Activated naive CD8-positive, alpha-beta T cell treated with anti-CD3 and anti-CD28 coated beads, Interleukin-2, amount 50 U/mL, for 24 hours (primary cell): ENCODE data around the gene EIF2AK3.

Source experiments
- ATAC-seq: fragments of 150-1000 bp; cut with Tn5 transposase; one replicate; pipeline ENCODE4 v1.10.0; 2021
- DNase-seq: peaks from one replicate; pipeline ENCODE4 v3.0.0; 2021
- H3K27ac Mint-ChIP-seq: one replicate; pipeline ENCODE4 v1.8.0; 2021; ENCODE audit warnings: mild to moderate bottlenecking, mixed read lengths
- H3K27me3 Mint-ChIP-seq: one replicate; pipeline ENCODE4 v1.8.0; 2021; ENCODE audit warnings: mixed read lengths
- H3K36me3 Mint-ChIP-seq: one replicate; pipeline ENCODE4 v1.8.0; 2021; ENCODE audit warnings: low read depth, mixed read lengths
- H3K4me1 Mint-ChIP-seq: one replicate; pipeline ENCODE4 v1.8.0; 2021; ENCODE audit warnings: mixed read lengths
- H3K4me3 Mint-ChIP-seq: one replicate; pipeline ENCODE4 v1.8.0; 2021; ENCODE audit warnings: mild to moderate bottlenecking, moderate library complexity, mixed read lengths
- H3K9me3 Mint-ChIP-seq: one replicate; pipeline ENCODE4 v1.8.0; 2021; ENCODE audit warnings: mixed read lengths

EIF2AK3 gene

DNA sequence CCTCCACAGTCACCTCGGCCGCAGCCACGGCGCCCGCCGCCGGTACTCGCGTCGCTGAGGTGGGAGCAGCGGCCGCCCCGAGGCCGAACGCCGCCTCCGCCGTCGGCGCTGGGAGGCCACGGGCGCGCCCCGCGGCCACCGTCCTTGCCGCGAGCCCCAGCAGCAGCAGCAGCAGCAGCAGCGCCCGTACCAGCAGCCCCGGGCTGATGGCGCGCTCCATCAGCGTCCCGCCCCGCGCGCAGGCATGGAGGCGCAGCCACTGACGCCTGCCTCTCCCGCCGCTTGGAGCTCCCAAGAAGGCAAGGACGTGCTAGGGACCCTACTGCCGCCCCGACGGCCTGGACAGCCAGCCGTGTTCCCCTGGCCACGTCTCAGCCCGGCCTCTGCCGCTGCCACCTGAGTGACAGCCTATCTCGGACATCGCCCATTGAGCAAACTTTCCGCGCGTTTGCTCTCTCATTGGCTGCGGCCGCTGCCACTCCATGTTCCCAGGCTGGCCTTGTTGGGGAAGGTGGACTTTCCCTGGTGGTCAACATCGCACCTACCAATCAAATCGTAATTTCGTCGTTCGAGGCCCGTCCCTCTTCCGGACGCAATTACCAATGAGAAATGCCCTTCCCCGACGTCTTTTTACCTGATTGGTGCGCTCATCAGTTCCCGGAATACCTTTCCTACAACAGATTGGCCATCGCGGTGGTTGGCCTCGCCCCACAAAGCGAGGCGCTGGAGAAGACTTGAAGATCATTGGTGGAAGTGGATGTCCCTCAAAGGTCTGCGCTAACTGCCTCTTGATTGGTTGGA lies at the start of gene EIF2AK3:
EIF2AK3 (minus strand) TSS at position 410 of the 801 bp plus-strand sequence; CDS start at position 220, 190 bp downstream.
- H3K27me3 Mint-ChIP-seq: no peaks in the 10 kb centered on the region
- ATAC-seq: peak; percentile 92
- peaks cover 27% of the 10 kb centered on the region for H3K4me1 Mint-ChIP-seq
- H3K36me3 Mint-ChIP-seq: peaks cover 2% of the 10 kb centered on the region
- no peaks in the 10 kb centered on the region for H3K9me3 Mint-ChIP-seq
- H3K27ac Mint-ChIP-seq: peak within 1 kb of the TSS; percentile 89
- peak; percentile 93 for DNase-seq
- peak within 1 kb of the TSS; percentile 93 for H3K4me3 Mint-ChIP-seq

- ATAC-seq (no peak), DNase-seq (no peak)
- Mint-ChIP-seq H3K4me3 (no peak overlapping the region), H3K27me3 (no peaks in the 10 kb centered on the region), H3K4me1 (no peaks in the 10 kb centered on the region), H3K27ac (no peak overlapping the region), H3K36me3 (no peaks in the 10 kb centered on the region), H3K9me3 (no peaks in the 10 kb centered on the region)
Observed at GRCh38 chr2:88673363-88673762, 46.1 kb upstream of the EIF2AK3 start.

DNA sequence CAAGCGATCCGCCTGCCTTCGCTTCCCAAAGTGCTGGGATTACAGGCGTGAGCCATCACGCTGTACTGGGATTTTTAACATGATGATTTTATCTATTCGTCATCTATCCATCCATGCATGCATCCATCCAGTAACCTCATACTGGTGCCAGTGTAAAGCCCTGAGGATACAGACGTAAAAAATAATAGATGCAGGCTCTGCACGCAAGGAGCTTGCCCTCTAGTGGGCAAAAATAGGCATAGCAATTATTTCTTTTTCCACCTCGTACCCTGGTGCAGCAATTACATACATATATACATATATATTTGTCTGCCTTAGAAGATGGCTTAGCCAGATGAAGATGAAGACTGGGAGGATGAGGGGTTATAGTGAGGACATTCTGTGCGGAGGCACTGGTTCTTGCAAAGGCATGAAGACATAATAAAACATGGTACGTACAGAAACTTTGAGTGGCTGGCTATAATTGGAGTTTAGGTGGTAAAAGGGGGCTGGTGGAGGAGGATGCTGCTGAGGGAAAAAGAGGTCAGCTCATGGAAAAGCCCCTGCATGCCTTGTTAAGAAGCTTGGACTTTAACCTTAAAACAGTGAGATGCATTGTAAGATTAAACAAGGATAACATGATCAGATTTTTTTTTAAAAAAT lies 44.6 kb upstream of the EIF2AK3 start:
- H3K27ac Mint-ChIP-seq: no peak overlapping the region
- no peak for DNase-seq
- peak; percentile 49 for ATAC-seq

GRCh38 chr2:88669482-88670214 lies 42.4 kb upstream of the EIF2AK3 start:
- DNase-seq: peak; percentile 20
- Mint-ChIP-seq H3K4me3 (no peak overlapping the region), H3K9me3 (no peaks in the 10 kb centered on the region), H3K27me3 (no peaks in the 10 kb centered on the region), H3K27ac (no peak overlapping the region), H3K36me3 (no peaks in the 10 kb centered on the region), H3K4me1 (no peaks in the 10 kb centered on the region)
- ATAC-seq: peak; percentile 63

More for the DNA sequence above, 44.6 kb upstream of the EIF2AK3 start:
- Mint-ChIP-seq H3K36me3 (no peaks in the 10 kb centered on the region), H3K27me3 (no peaks in the 10 kb centered on the region), H3K9me3 (no peaks in the 10 kb centered on the region), H3K4me3 (no peak overlapping the region), H3K4me1 (no peaks in the 10 kb centered on the region)

DNA sequence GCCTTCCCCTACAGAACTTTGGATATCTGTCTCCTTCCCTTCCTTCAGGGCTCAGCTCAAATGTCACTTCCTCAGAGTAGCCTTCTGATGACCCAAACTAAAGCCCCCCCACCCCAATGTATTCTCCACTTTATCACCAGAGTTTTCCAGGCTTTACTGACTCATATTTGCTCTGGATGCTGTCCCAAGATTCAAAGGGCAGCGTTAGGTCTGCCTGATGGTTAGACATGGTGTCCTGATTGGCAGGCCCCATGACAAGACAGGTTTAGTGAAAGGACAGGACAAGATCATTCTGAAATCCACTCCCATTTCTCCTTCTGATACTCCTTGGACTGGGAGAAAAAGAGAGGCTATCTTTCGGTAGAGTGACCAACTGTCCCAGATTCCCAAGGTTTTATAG lies 41.6 kb upstream of the EIF2AK3 start:
- Mint-ChIP-seq H3K27me3 (no peaks in the 10 kb centered on the region), H3K9me3 (no peaks in the 10 kb centered on the region), H3K4me3 (no peak overlapping the region), H3K4me1 (no peaks in the 10 kb centered on the region), H3K36me3 (no peaks in the 10 kb centered on the region), H3K27ac (no peak overlapping the region)
- no peak for ATAC-seq
- DNase-seq: no peak

DNA sequence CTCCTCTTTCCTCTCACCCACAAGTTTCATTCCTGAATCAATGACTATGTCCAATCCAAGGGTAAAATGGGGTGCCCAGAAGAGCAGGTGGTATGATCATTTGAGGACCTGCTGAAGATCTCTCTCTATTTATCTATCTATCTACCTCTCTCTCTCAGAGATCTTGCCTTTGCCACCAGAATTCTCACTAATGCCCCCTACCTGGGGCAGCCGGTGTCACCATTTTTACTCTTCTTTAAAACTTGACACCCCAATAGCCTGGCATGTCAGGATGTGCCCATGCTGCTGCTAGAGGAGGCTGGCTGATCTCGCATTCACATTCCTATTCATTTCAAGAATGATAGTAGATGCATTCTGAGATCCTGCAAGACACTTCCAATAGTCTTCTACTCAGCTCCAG lies 40.0 kb upstream of the EIF2AK3 start:
- no peaks in the 10 kb centered on the region for H3K9me3 Mint-ChIP-seq
- DNase-seq (no peak), ATAC-seq (no peak)
- no peaks in the 10 kb centered on the region for H3K4me1 Mint-ChIP-seq
- no peak overlapping the region for H3K27ac Mint-ChIP-seq
- H3K36me3 Mint-ChIP-seq: no peaks in the 10 kb centered on the region
- H3K27me3 Mint-ChIP-seq: no peaks in the 10 kb centered on the region
- no peak overlapping the region for H3K4me3 Mint-ChIP-seq

GRCh38 chr2:88666576-88666975 lies 39.3 kb upstream of the EIF2AK3 start:
- DNase-seq (no peak), ATAC-seq (peak; percentile 40)
- Mint-ChIP-seq H3K36me3 (no peaks in the 10 kb centered on the region), H3K4me1 (no peaks in the 10 kb centered on the region), H3K27me3 (no peaks in the 10 kb centered on the region), H3K9me3 (no peaks in the 10 kb centered on the region), H3K27ac (no peak overlapping the region), H3K4me3 (no peak overlapping the region)

DNA sequence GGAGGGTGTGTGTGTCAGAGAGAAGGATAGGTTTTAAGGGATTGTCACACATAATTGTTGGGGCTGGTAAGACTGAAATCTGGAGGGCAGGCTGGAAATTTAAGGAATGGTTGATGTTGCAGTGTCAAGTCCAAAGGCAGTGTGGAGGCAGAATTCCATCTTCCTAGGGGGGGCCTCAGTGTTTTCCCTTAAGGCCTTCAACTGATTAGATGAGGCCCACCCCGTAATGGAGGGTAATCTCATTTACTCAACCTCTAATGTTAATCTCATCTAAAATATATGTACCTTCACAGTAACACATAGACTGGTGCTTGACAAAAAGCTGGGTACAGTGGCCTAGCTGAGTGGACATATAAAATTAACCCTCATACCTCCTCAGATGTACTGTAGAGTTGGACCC lies 33.4 kb upstream of the EIF2AK3 start:
- no peaks in the 10 kb centered on the region for H3K27me3 Mint-ChIP-seq
- no peaks in the 10 kb centered on the region for H3K9me3 Mint-ChIP-seq
- H3K4me3 Mint-ChIP-seq: no peak overlapping the region
- ATAC-seq (no peak), DNase-seq (no peak)
- H3K27ac Mint-ChIP-seq: no peak overlapping the region
- no peaks in the 10 kb centered on the region for H3K4me1 Mint-ChIP-seq
- no peaks in the 10 kb centered on the region for H3K36me3 Mint-ChIP-seq

- Mint-ChIP-seq H3K27me3 (no peaks in the 10 kb centered on the region), H3K9me3 (no peaks in the 10 kb centered on the region), H3K36me3 (no peaks in the 10 kb centered on the region), H3K4me1 (no peaks in the 10 kb centered on the region), H3K27ac (no peak overlapping the region), H3K4me3 (no peak overlapping the region)
- ATAC-seq (no peak), DNase-seq (no peak)
Observed at GRCh38 chr2:88659538-88659915, 32.3 kb upstream of the EIF2AK3 start.

GRCh38 chr2:88658881-88659537 lies 31.7 kb upstream of the EIF2AK3 start:
- no peak for ATAC-seq
- DNase-seq: no peak
- no peaks in the 10 kb centered on the region for H3K4me1 Mint-ChIP-seq
- no peak overlapping the region for H3K27ac Mint-ChIP-seq
- H3K9me3 Mint-ChIP-seq: no peaks in the 10 kb centered on the region
- no peaks in the 10 kb centered on the region for H3K27me3 Mint-ChIP-seq
- no peak overlapping the region for H3K4me3 Mint-ChIP-seq
- H3K36me3 Mint-ChIP-seq: no peaks in the 10 kb centered on the region

GRCh38 chr2:88658326-88658725 lies 31.1 kb upstream of the EIF2AK3 start:
- Mint-ChIP-seq H3K4me3 (no peak overlapping the region), H3K9me3 (no peaks in the 10 kb centered on the region), H3K4me1 (no peaks in the 10 kb centered on the region), H3K36me3 (no peaks in the 10 kb centered on the region), H3K27ac (no peak overlapping the region), H3K27me3 (no peaks in the 10 kb centered on the region)
- DNase-seq (no peak), ATAC-seq (no peak)

DNA sequence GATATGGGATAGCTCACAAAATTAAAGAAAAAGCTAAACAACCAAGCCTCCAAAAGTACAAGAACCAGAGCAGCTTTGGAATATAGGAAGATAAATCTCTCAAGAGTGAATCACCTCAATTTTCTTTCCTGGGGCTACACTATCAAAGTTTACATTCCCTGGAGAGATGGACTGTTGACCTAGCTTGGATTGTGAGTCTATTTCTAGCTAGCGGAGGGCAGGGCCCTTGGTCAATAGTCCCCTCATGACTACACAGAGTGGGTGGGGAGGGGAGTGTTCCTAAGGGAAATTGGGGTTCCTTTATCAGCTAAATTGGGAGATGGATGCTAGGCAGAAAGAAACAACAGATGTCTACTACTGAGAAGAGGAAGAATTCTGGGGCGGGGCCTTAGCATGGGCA lies 29.9 kb upstream of the EIF2AK3 start:
- Mint-ChIP-seq H3K9me3 (no peaks in the 10 kb centered on the region), H3K4me1 (no peaks in the 10 kb centered on the region), H3K4me3 (no peak overlapping the region), H3K27me3 (no peaks in the 10 kb centered on the region), H3K27ac (no peak overlapping the region), H3K36me3 (no peaks in the 10 kb centered on the region)
- no peak for ATAC-seq
- DNase-seq: no peak

DNA sequence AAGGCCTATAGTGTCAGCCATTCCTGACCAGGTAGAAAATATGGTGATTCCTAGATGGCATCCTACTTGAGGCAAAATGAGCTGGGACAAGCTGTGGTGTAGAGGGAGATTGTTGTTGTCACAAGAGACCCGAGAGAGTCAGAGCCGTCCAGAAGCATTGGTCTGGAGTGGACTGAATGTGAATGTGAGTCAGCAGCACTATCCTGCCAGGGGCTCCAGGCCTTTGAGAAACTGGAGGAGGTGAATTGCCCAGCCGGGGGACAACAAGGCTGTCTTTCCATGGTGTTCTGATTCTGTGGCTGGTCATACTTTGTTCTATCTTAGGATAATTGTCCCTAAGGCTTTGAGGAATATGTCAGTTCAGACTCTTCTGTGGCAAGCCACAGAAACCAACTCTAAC lies 29.4 kb upstream of the EIF2AK3 start:
- no peaks in the 10 kb centered on the region for H3K36me3 Mint-ChIP-seq
- no peak for DNase-seq
- no peak overlapping the region for H3K27ac Mint-ChIP-seq
- ATAC-seq: no peak
- no peak overlapping the region for H3K4me3 Mint-ChIP-seq
- no peaks in the 10 kb centered on the region for H3K9me3 Mint-ChIP-seq
- H3K4me1 Mint-ChIP-seq: no peaks in the 10 kb centered on the region
- H3K27me3 Mint-ChIP-seq: peaks cover 2% of the 10 kb centered on the region

GRCh38 chr2:88654714-88655113 lies 27.4 kb upstream of the EIF2AK3 start:
- DNase-seq (no peak), ATAC-seq (no peak)
- Mint-ChIP-seq H3K27ac (no peak overlapping the region), H3K36me3 (no peaks in the 10 kb centered on the region), H3K9me3 (no peaks in the 10 kb centered on the region), H3K4me3 (no peak overlapping the region), H3K4me1 (no peaks in the 10 kb centered on the region), H3K27me3 (peaks cover 2% of the 10 kb centered on the region)
